Measurements from ENCODE around the gene MIDN. TPM values are rescaled to one million over a fixed set of nuclear protein-coding genes. Genes with fewer than 3 reads are reported as not detected.

Gene MIDN
- total RNA-seq, 2 experiments from 2014 or later, result 50.1 to 52.9 TPM

DNA sequence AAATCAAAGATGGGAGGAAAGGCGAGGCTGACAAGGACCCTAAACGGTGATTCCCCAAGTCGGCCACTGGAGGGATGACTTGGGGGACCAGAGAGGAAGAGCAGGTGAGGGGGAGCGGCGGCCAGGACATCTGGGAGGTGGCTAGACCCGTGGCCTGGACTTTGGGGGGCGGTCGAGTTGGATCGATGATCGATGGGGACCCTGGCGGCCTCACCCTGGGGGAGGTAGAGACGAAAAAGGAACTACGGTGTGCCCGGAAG lies 13.1 kb downstream of the MIDN start:
- intact Hi-C loops (cut with micrococcal nuclease), result loop anchor here (1.0 to 5.0 kb wide), 2 partner anchors 8 to 649 kb away; partner anchors contain the start of gene CIRBP
- peaks cover 50% of the 10 kb centered on the region for H3K4me1 Mint-ChIP-seq (ENCODE audit: low read depth)
- CTCF ChIA-PET, result interaction anchor here (0.7 to 11.1 kb wide), 3 partner anchors 9 to 23 kb away, joined by 3 to 233 read pairs (median 3); partner anchors contain the start of gene ATP5F1D
- H3K27ac Mint-ChIP-seq, result peak overlapping the region; percentile 94
- no peaks in the 10 kb centered on the region for H3K27me3 Mint-ChIP-seq (ENCODE audit: low read depth)
- peaks cover 11% of the 10 kb centered on the region for H3K36me3 Mint-ChIP-seq (ENCODE audit: low read depth)
- no peaks in the 10 kb centered on the region for H3K9me3 Mint-ChIP-seq
- DNase-seq, result no peak
- peak overlapping the region; percentile 92 for H3K4me3 Mint-ChIP-seq

DNA sequence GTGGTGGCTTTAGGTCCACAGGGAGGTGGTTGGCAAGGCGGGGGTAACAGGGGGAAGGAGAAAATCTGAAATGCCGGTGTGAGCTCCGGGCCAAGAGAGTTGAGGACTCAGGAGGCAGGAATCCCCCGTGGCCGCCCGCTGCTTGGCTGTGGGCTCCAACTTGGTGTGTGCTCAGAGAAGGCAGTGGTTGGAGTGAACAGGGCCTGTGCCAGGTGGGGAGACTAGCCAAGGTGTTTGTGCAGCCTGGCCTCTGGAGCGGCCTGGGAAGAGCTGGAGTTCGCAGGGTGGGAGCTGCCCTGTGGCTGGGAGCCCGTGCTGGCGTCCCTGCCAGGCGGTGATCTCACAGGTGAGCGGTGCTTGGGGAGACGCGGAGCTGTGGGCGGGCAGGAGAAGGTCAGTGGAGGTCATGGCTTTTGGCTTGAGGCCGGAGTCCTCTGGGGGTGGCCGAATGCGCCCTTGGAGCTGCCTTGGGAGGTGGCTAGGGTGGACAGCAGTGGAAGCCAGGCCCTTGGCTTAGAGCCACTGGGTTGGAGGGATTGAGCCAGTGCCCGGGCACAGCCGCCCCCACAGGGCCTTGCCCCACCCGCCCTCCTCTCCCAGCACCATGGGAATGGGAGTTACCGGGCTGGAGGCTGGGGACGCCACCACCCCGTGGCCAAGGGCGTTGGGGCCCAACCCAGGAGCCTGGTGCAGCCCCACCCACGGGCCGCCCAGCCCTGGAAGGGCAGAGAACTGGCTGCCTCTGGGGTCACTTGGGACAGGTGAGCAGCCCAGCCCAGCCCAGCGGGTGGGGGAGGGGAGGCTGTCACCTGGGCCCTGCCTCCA lies 13.6 kb downstream of the MIDN start:
- Mint-ChIP-seq H3K36me3 (ENCODE audit: low read depth) (peaks cover 11% of the 10 kb centered on the region), H3K9me3 (no peaks in the 10 kb centered on the region), H3K4me1 (ENCODE audit: low read depth) (peaks cover 50% of the 10 kb centered on the region), H3K4me3 (peak overlapping the region; percentile 92), H3K27ac (peak overlapping the region; percentile 94), H3K27me3 (ENCODE audit: low read depth) (no peaks in the 10 kb centered on the region)
- intact Hi-C loops (cut with micrococcal nuclease), result loop anchor here (1.0 to 5.0 kb wide), 2 partner anchors 7 to 650 kb away; partner anchors contain the start of gene CIRBP
- no peak for DNase-seq
- CTCF ChIA-PET, result interaction anchor here (1.2 to 11.1 kb wide), 2 partner anchors 9 to 18 kb away, joined by 3 to 233 read pairs; partner anchors contain the start of gene ATP5F1D

GRCh38 chr19:1262623-1263123 lies 14.3 kb downstream of the MIDN start:
- DNase-seq, result no peak
- Mint-ChIP-seq H3K4me3 (peak overlapping the region; percentile 49), H3K36me3 (ENCODE audit: low read depth) (peaks cover 7% of the 10 kb centered on the region), H3K27ac (no peak overlapping the region), H3K4me1 (ENCODE audit: low read depth) (peaks cover 52% of the 10 kb centered on the region), H3K9me3 (no peaks in the 10 kb centered on the region), H3K27me3 (ENCODE audit: low read depth) (no peaks in the 10 kb centered on the region)
- intact Hi-C loops (cut with micrococcal nuclease), result loop anchor here (5.0 kb wide), 1 partner anchor 650 kb away; no protein-coding TSS in a partner anchor
- CTCF ChIA-PET, result interaction anchor here (11.1 kb wide), 1 partner anchor 19 kb away, joined by 233 read pairs; the partner anchor contains the start of gene ATP5F1D

DNA sequence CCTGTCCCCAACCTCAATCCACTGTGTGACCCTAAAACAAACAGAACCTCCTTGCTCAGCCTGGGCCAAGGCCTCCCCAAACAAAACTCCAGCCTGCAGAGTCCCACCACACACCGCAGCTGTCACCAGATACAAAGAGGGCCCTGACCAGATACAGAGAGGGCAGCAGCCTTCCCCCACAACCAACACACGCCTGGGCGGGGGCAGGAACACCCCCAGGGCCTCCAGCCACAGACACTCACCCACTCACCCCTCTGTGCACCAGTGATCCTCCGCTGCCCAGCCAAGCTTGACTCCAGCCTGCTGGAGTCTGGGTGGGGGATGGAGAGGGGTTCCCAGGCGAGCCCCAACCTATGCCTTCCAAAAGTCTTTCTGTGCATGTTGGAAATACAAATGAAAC lies 14.8 kb downstream of the MIDN start:
- no peak for DNase-seq
- intact Hi-C loops (cut with micrococcal nuclease), result loop anchor here (5.0 kb wide), 1 partner anchor 651 kb away; no protein-coding TSS in a partner anchor
- Mint-ChIP-seq H3K9me3 (no peaks in the 10 kb centered on the region), H3K4me1 (ENCODE audit: low read depth) (peaks cover 51% of the 10 kb centered on the region), H3K27me3 (ENCODE audit: low read depth) (no peaks in the 10 kb centered on the region), H3K4me3 (peak overlapping the region; percentile 49), H3K36me3 (ENCODE audit: low read depth) (peaks cover 6% of the 10 kb centered on the region), H3K27ac (peak overlapping the region; percentile 8)
- CTCF ChIA-PET, result interaction anchor here (11.1 kb wide), 1 partner anchor 19 kb away, joined by 233 read pairs; the partner anchor contains the start of gene ATP5F1D

DNA sequence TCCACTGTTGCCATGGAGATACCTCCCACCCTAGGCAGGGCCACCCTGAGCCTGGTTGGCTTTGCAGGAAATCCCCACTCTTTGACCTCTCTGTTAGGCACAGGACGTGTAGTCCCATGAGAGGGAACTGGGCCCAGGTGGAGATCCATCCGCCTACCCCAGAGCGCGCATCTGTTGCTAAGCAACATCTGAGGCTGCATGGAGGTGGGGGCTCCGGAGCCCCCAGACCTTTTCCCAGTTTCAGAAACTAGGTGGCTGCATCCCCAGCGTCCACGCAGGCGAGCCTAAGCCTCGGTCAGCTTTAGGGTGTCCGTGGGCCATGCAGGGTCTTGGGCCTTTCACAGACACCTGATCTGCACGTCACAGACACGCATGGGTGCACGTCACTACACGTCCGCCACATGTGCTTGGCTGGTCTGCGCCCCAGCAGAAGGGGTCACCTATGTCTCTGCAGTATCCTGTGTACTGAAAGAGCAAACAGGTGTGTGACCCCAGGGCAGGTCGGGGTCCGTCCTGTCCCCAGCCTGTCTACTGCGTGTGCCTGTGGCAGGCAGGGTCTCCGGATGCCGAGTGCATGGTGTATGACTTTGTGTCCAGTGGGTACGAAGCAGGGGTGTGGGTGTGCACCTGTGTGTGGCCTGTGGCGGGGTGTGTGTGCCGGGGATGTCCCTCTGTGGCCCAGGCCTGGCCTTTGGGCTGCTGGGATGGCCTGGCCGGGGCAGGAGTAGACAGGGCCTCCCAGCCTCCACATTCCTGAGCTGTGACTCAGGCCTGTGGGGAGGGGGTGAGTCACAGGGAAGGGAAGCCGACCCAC lies 16.6 kb downstream of the MIDN start:
- Mint-ChIP-seq H3K4me1 (ENCODE audit: low read depth) (peaks cover 45% of the 10 kb centered on the region), H3K4me3 (peak overlapping the region; percentile 38), H3K36me3 (ENCODE audit: low read depth) (peaks cover 8% of the 10 kb centered on the region), H3K27me3 (ENCODE audit: low read depth) (no peaks in the 10 kb centered on the region), H3K27ac (no peak overlapping the region), H3K9me3 (no peaks in the 10 kb centered on the region)
- intact Hi-C loops (cut with micrococcal nuclease), result loop anchor here (5.0 kb wide), 2 partner anchors 603 to 653 kb away; partner anchors contain the start of gene RNF126
- CTCF ChIA-PET, result interaction anchor here (1.6 to 11.1 kb wide), 2 partner anchors 12 to 21 kb away, joined by 13 to 233 read pairs; partner anchors contain the start of gene ATP5F1D
- DNase-seq, result no peak

- peak; percentile 42 for DNase-seq
- intact Hi-C loops (cut with micrococcal nuclease), result loop anchor here (1.0 to 5.0 kb wide), 2 partner anchors 21 to 603 kb away; partner anchors contain the start of gene RNF126
- H3K4me1 Mint-ChIP-seq (ENCODE audit: low read depth), result peaks cover 51% of the 10 kb centered on the region
- no peaks in the 10 kb centered on the region for H3K9me3 Mint-ChIP-seq
- no peak overlapping the region for H3K27ac Mint-ChIP-seq
- H3K4me3 Mint-ChIP-seq, result no peak overlapping the region
- CTCF ChIA-PET, result interaction anchor here (1.6 to 11.1 kb wide), 3 partner anchors 10 to 22 kb away, joined by 4 to 233 read pairs (median 13); partner anchors contain the start of genes ATP5F1D and FAM174C
- peaks cover 15% of the 10 kb centered on the region for H3K36me3 Mint-ChIP-seq (ENCODE audit: low read depth)
- H3K27me3 Mint-ChIP-seq (ENCODE audit: low read depth), result no peaks in the 10 kb centered on the region
Observed at GRCh38 chr19:1265615-1266128, 17.3 kb downstream of the MIDN start.

DNA sequence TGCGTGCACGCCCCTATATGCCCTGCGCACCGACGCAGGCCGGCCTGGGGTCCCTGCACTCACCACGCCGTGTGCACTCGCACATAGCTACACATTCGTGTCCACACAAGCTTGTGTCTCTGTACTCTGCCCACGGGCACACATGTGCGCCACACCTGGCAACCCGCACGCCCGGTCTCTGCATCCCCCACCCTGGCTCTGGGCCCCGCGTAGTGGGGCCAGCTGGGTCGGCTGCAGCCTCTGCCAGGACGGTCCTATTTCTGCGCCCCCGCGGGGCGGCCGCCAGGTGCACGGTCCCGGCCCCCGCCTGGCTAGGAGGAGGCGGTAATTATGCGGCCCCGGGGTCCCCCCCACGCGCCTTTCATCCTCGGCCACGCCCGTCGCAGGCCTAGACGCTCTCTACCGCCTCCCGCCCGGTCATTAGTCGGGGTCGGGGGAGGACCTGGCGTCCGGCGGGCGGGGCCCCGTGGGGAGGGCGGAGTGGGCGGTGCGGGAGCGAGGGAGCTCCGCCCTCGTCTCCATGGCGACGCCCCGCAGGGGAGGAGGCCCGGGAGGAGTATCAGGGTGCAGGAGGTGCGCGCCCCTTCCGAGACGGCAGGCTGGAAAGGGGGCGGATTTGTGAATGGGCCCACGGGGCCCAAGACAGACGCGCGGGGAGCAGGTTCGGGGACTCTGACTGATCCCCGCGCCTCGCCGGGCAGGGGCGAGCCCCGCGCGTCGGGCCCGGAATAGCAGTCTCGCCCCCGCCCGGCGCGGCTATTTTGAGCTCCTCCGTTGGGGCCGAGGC lies 17.9 kb downstream of the MIDN start:
- peaks cover 21% of the 10 kb centered on the region for H3K36me3 Mint-ChIP-seq (ENCODE audit: low read depth)
- peak; percentile 81 for DNase-seq
- no peak overlapping the region for H3K27ac Mint-ChIP-seq
- intact Hi-C loops (cut with micrococcal nuclease), result loop anchor here (1.0 to 5.0 kb wide), 2 partner anchors 22 to 604 kb away; partner anchors contain the start of gene RNF126
- CTCF ChIA-PET, result interaction anchor here (0.7 to 11.1 kb wide), 10 partner anchors 9 to 91 kb away, joined by 3 to 233 read pairs (median 4); partner anchors contain the start of genes ATP5F1D and FAM174C
- no peaks in the 10 kb centered on the region for H3K27me3 Mint-ChIP-seq (ENCODE audit: low read depth)
- H3K9me3 Mint-ChIP-seq, result no peaks in the 10 kb centered on the region
- H3K4me1 Mint-ChIP-seq (ENCODE audit: low read depth), result peaks cover 57% of the 10 kb centered on the region
- peak overlapping the region; percentile 21 for H3K4me3 Mint-ChIP-seq

GRCh38 chr19:1266916-1267476 lies 18.6 kb downstream of the MIDN start:
- Mint-ChIP-seq H3K4me1 (ENCODE audit: low read depth) (peaks cover 57% of the 10 kb centered on the region), H3K27ac (no peak overlapping the region), H3K4me3 (peak overlapping the region; percentile 39), H3K36me3 (ENCODE audit: low read depth) (peaks cover 28% of the 10 kb centered on the region), H3K27me3 (ENCODE audit: low read depth) (no peaks in the 10 kb centered on the region), H3K9me3 (no peaks in the 10 kb centered on the region)
- CTCF ChIA-PET, result interaction anchor here (0.6 to 11.1 kb wide), 13 partner anchors 8 to 910 kb away, joined by 3 to 233 read pairs (median 4); partner anchors contain the start of genes ATP5F1D and FAM174C
- intact Hi-C loops (cut with micrococcal nuclease), result loop anchor here (1.0 to 5.0 kb wide), 2 partner anchors 23 to 605 kb away; partner anchors contain the start of gene RNF126
- DNase-seq, result peak; percentile 65

DNA sequence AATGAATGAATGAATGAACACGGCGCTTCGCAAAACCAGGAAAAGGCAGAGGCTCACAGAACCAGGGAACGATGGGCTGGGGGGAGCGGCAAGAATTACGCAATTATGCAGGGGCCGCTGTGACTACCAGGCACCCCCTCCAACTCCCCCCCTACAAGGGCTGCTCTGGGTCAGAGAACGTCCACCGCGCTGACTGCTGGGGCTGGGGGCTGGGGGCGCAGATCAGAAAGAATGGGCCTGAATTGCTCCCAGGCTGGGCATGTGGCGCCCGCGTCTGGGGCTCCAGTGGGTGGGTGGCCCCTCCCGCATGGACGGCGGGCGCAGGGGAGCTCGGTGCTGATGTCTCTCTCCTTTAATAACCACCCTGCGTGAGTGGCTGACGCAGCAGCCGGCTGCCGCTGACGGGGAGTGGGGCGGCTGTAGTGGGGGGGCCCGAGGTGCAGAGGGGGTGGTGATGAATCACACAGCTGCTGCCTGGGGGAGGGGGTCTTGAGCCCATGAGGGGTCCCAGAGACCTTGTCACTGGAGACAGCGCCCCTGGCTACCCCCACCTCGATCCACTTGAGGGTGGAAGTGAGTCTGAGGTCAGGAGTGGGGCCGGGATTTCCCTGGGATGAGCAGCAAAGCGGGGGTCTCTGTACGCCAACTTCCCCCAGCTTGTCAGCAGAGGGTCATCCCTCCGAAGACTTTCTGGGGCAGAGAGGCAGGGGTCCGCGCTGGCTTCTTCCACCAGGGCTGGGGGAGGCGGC lies 19.3 kb downstream of the MIDN start:
- H3K9me3 Mint-ChIP-seq, result no peaks in the 10 kb centered on the region
- H3K27ac Mint-ChIP-seq, result no peak overlapping the region
- peak overlapping the region; percentile 39 for H3K4me3 Mint-ChIP-seq
- intact Hi-C loops (cut with micrococcal nuclease), result loop anchor here (5.0 kb wide), 1 partner anchor 605 kb away; the partner anchor contains the start of gene RNF126
- peaks cover 59% of the 10 kb centered on the region for H3K4me1 Mint-ChIP-seq (ENCODE audit: low read depth)
- no peaks in the 10 kb centered on the region for H3K27me3 Mint-ChIP-seq (ENCODE audit: low read depth)
- peaks cover 33% of the 10 kb centered on the region for H3K36me3 Mint-ChIP-seq (ENCODE audit: low read depth)
- CTCF ChIA-PET, result interaction anchor here (0.6 to 11.1 kb wide), 6 partner anchors 15 to 910 kb away, joined by 3 to 233 read pairs (median 4); partner anchors contain the start of gene ATP5F1D
- DNase-seq, result no peak
